ENCODE data around the gene POPDC2. TPM values are rescaled to one million over a fixed set of nuclear protein-coding genes. Genes with fewer than 3 reads are reported as not detected.
"Not testable (repeated sequence)": the region's sequence is repeated elsewhere in the genome, so short reads cannot be mapped to it uniquely, and the experiment has no call there.

POPDC2 gene
- total RNA-seq, 2 donors from 2014 or later = 4.0 to 4.7 TPM

DNA sequence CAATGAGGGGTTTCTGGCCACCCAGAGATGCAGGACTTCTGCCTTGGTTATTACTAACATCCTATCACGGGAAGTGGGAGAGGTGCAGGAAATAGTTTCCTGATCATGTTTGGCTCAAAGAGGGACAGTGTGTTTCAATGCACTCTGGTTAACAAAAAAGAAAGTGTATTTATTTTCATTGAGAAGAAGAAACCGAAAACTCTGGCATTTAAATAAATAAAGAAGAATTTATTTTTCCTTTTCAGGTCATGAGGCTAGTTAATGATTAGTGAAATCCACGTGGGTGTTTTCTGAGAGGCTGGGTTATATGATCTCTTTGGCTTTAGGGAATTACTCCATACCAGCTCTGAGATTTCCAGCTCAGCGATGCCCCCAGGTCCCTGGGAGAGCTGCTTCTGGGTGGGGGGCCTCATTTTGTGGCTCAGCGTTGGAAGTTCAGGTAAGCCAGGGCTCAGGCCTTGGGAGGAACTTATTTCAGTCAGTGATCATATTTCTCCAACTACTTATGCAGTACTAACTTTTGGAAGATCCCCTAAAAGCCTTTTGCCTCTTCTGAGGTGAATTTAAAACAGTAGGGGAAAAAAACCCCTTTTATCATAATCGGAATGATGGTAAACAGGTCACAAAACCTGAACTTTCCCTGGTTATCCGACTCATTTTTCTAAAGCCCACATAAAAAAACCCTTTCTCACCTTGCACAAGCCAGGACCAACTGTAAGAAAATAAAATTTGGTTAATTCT lies 62.7 kb downstream of the POPDC2 start, which contains the start of gene PLA1A:
TSS of gene PLA1A (plus strand) at position 338 of the 741 bp plus-strand sequence. CDS start at position 367, 29 bp downstream.
- H3K4me3 Mint-ChIP-seq = peak within 1 kb of the TSS; percentile 45
- H3K9me3 Mint-ChIP-seq = no peaks in the 10 kb centered on the region
- peak within 1 kb of the TSS; percentile 81 for H3K27ac Mint-ChIP-seq
- peaks cover 3% of the 10 kb centered on the region for H3K27me3 Mint-ChIP-seq
- ATAC-seq (replicated peaks) = peak; percentile 47
- peaks cover 18% of the 10 kb centered on the region for H3K4me1 Mint-ChIP-seq
- H3K36me3 Mint-ChIP-seq (ENCODE audit: low read depth) = no peaks in the 10 kb centered on the region

DNA sequence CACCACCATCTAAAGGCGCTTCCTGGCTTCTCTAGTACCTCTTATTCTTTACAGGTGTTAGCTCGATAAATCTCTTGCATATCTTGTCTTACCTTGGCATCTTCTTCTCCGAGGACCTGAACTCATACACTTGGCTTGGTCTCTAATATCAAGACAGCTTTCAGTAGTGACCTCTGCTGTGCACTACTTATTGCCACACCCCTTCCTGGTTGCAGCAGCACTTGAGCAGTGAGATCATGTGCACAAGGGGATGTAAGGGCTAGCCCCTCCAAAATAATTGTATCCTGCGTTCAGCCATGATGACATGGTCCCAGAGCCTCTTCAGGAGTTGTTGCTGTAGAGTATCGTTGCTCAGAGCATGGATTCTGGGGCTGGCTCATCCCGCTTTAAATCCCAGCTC lies 64.0 kb downstream of the POPDC2 start:
- Mint-ChIP-seq H3K36me3 (ENCODE audit: low read depth) (no peaks in the 10 kb centered on the region), H3K27ac (no peak overlapping the region), H3K4me1 (peaks cover 18% of the 10 kb centered on the region), H3K27me3 (peaks cover 3% of the 10 kb centered on the region), H3K9me3 (no peaks in the 10 kb centered on the region), H3K4me3 (no peak overlapping the region)
- no peak for ATAC-seq (replicated peaks)

DNA sequence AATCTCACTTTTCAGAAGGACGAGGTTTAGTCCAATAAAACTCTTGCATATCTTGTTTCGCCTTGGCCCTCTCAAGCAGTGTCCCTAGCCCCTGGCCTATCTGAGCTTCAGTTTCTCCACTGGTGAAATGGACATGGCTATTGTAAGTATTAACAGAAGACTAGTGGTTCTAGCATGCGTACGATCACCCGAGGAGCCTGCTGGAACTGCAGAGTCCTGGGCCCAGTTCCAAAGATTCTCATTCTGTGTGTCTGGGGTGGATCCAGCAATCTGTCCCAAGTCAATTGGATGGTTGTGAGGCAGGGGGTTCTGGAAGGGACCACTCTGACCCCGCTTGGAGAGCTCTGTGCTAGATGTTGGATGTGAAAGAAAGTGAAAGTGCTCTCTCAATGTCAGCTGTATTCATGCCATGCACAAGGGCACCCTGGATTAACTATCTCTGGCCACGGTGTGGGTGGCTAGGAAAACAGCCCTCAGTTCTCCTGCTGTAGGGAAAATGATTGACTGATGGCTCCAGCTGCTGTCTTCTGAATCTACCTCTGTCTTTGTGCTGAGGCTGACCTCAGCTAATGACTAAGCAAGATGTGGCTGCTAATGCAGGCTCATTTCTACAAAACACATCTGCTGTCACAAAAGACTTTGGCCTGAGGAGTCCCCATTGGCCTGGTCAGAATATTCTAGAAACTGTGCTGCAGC lies 64.6 kb downstream of the POPDC2 start:
- H3K9me3 Mint-ChIP-seq = no peaks in the 10 kb centered on the region
- no peak for ATAC-seq (replicated peaks)
- H3K4me3 Mint-ChIP-seq = no peak overlapping the region
- H3K27ac Mint-ChIP-seq = no peak overlapping the region
- H3K36me3 Mint-ChIP-seq (ENCODE audit: low read depth) = no peaks in the 10 kb centered on the region
- peaks cover 3% of the 10 kb centered on the region for H3K27me3 Mint-ChIP-seq
- peaks cover 18% of the 10 kb centered on the region for H3K4me1 Mint-ChIP-seq

DNA sequence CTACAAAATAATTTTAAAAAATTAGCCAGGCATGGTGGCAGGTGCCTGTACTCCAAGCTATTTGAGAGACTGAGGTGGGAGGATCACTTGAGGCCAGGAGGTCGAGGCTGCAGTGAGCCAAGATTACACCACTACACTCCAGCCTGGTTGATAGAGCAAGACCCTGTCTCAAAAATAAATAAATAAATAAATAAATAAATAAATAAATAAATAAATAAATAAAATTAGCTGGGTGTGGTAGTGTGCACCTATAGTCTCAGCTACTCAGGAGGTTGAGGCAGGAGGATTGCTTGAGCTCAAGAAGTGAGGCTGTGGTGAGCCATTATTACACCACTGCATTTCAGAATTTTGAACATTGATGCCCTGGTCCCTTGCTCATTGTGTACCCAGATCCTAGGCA lies 65.5 kb downstream of the POPDC2 start:
- H3K9me3 Mint-ChIP-seq = not testable (repeated sequence)

DNA sequence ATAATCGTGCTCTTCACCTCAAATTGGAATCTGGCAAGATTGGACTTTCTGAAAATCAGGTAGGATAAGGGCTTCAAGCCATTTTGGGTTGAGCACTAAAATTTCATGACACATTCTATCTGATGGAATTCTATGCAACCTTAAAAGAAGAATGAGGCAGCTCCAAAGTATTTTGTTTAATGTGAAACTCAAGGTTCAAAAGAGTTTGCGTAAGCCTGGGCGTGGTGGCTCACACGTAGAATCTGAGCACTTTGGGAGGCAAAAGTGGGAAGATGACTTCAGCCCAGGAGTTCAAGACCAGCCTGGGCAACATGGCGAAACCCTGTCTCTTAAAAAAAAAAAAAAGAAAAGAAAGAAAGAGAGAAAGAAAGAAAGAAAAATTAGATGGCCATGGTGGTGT lies 66.3 kb downstream of the POPDC2 start:
- Mint-ChIP-seq H3K9me3 (no peaks in the 10 kb centered on the region), H3K27me3 (no peaks in the 10 kb centered on the region), H3K4me3 (no peak overlapping the region), H3K27ac (no peak overlapping the region), H3K36me3 (ENCODE audit: low read depth) (no peaks in the 10 kb centered on the region), H3K4me1 (peaks cover 14% of the 10 kb centered on the region)
- ATAC-seq (replicated peaks) = no peak

More for the DNA sequence above, 65.5 kb downstream of the POPDC2 start:
- H3K4me1 Mint-ChIP-seq = peaks cover 17% of the 10 kb centered on the region
- not testable (repeated sequence) for H3K4me3 Mint-ChIP-seq; ATAC-seq (replicated peaks); H3K36me3 Mint-ChIP-seq (ENCODE audit: low read depth); H3K27ac Mint-ChIP-seq; H3K27me3 Mint-ChIP-seq

DNA sequence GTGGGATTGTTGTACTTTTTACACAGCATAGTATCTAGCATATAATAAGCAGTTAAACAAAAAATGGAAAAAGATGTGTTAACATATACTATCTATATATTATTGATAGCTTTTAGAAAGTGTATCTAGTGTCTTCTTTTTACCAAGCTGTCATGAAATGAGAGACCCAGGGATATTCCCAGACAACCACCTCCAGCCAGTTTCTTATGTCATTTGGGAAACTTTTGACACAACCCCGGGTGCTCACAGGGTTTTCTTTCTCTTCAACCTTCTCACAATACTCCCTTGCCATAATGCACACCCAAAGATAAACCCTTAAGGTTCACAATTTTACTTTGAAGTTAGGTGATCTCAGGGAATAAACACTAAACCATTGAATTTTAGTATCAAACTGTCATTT lies 67.5 kb downstream of the POPDC2 start:
- H3K9me3 Mint-ChIP-seq = no peaks in the 10 kb centered on the region
- no peaks in the 10 kb centered on the region for H3K36me3 Mint-ChIP-seq (ENCODE audit: low read depth)
- H3K4me3 Mint-ChIP-seq = no peak overlapping the region
- H3K27ac Mint-ChIP-seq = no peak overlapping the region
- ATAC-seq (replicated peaks) = no peak
- H3K4me1 Mint-ChIP-seq = peaks cover 17% of the 10 kb centered on the region
- H3K27me3 Mint-ChIP-seq = no peaks in the 10 kb centered on the region

Other genes starting within 250 kb of the POPDC2 start
- 10 to 100 TPM; 41.8 to 48.1 TPM for gene TMEM39A, start 197.0 kb downstream of the POPDC2 start, total RNA-seq
- gene POGLUT1, start 191.6 kb downstream of the POPDC2 start, total RNA-seq = 10 to 100 TPM; 14.2 to 21.0 TPM
- gene TIMMDC1, start 162.0 kb downstream of the POPDC2 start, total RNA-seq = 10 to 100 TPM; 55.6 to 89.7 TPM
- 10 to 100 TPM; 24.3 to 28.8 TPM for gene CD80, start 101.0 kb downstream of the POPDC2 start, total RNA-seq
- gene ADPRH, start 81.1 kb downstream of the POPDC2 start, total RNA-seq = 10 to 100 TPM; 11.4 to 14.7 TPM
- gene PLA1A, start 62.7 kb downstream of the POPDC2 start, total RNA-seq = under 1 TPM; 0.34 to 0.39 TPM
- gene COX17, start 16.8 kb upstream of the POPDC2 start, total RNA-seq = 10 to 100 TPM; 55.7 to 65.4 TPM
- gene CFAP91, start 42.4 kb upstream of the POPDC2 start, total RNA-seq = 1 to 10 TPM in 1 of 2 donors, not detected in 1; 1.6 TPM
- under 1 TPM; 0.43 to 0.82 TPM for gene NR1I2, start 121.5 kb upstream of the POPDC2 start, total RNA-seq